NB4 (cell line): ENCODE data around the gene SNRNP200.

Source experiments
- DNase-seq: peaks from one replicate; pipeline ENCODE4 v3.0.0; 2010; ENCODE audit warnings: low read depth
- H3K4me3 ChIP-seq: one replicate; pipeline ENCODE4 v1.5.1; 2011; ENCODE audit warnings: mild to moderate bottlenecking, low read depth, low read length, moderate library complexity
- CTCF ChIP-seq: IDR thresholded peaks from one replicate; pipeline ENCODE4 v1.5.1; 2012; ENCODE audit warnings: low read depth, low read length
- MAX ChIP-seq: IDR thresholded peaks from 2 replicates; pipeline ENCODE4 v1.6.1; 2011; ENCODE audit warnings: low read depth, low read length
- MYC ChIP-seq: IDR thresholded peaks from 2 replicates; pipeline ENCODE4 v1.6.1; 2011; ENCODE audit warnings: low read depth, low read length
- POLR2A ChIP-seq: IDR thresholded peaks from 2 replicates; pipeline ENCODE4 v1.6.1; 2011; ENCODE audit warnings: mild to moderate bottlenecking; ENCODE audit not compliant: insufficient read length; ENCODE audit errors: extremely low read depth

The SNRNP200 gene

GRCh38 chr2:96325041-96325883 is 19.9 kb upstream of the SNRNP200 start, which contains the start of gene ITPRIPL1:
Gene ITPRIPL1 (plus strand): TSS chr2:96325317. CDS start chr2:96325840, 523 bp downstream.
- peak within 1 kb of the TSS; percentile 59 for H3K4me3 ChIP-seq
- no peak for TF ChIP-seq MYC
- peak; percentile 52 for DNase-seq

- H3K4me3 ChIP-seq, result peak overlapping the region; percentile 50
- no peak for TF ChIP-seq POLR2A
- DNase-seq, result no peak
Measured at GRCh38 chr2:96324721-96325040, 19.3 kb upstream of the SNRNP200 start.

- TF ChIP-seq MAX (no peak), CTCF (no peak), MYC (no peak), POLR2A (no peak)
- no peak for DNase-seq
- H3K4me3 ChIP-seq, result no peak overlapping the region
Measured at GRCh38 chr2:96323849-96324248, 18.5 kb upstream of the SNRNP200 start.

GRCh38 chr2:96320728-96321622 is 15.6 kb upstream of the SNRNP200 start:
- TF ChIP-seq MYC (0 out of 2 replicates have a peak, but pooled peaks have one; percentile 14), MAX (no peak), POLR2A (no peak)
- peak; percentile 23 for DNase-seq
- H3K4me3 ChIP-seq, result peak overlapping the region; percentile 66

- TF ChIP-seq MYC (no peak), POLR2A (no peak), MAX (no peak), CTCF (no peak)
- DNase-seq, result no peak
- H3K4me3 ChIP-seq, result no peak overlapping the region
Measured at GRCh38 chr2:96320326-96320725, 15.0 kb upstream of the SNRNP200 start.

- no peak overlapping the region for H3K4me3 ChIP-seq
- TF ChIP-seq MYC (no peak), CTCF (no peak), MAX (no peak), POLR2A (no peak)
- DNase-seq, result no peak
Measured at GRCh38 chr2:96319396-96319795, 14.1 kb upstream of the SNRNP200 start.

GRCh38 chr2:96318723-96319122 is 13.4 kb upstream of the SNRNP200 start:
- TF ChIP-seq MYC (no peak), CTCF (no peak), POLR2A (no peak), MAX (no peak)
- no peak overlapping the region for H3K4me3 ChIP-seq
- no peak for DNase-seq
